NCI-H2196 treated with DMSO at 0.1 percent for 48 hours (cell line): ENCODE measurements around the gene KCNK1.
"Not testable (repeated sequence)": the region's sequence is repeated elsewhere in the genome, so short reads cannot be mapped to it uniquely, and the experiment has no call there.

Experiments used
- DNase-seq: peaks from one replicate; lab custom pipeline; 2025; ENCODE audit not compliant: unreplicated experiment; lab: John Stamatoyannopoulos, UW

KCNK1 gene

GRCh38 chr1:233664804-233665574, 51.1 kb downstream of the KCNK1 start:
- DNase-seq, result no peak

GRCh38 chr1:233665575-233666270, 51.8 kb downstream of the KCNK1 start:
- DNase-seq, result no peak

- no peak for DNase-seq
Observed at GRCh38 chr1:233667741-233668140, 53.8 kb downstream of the KCNK1 start.

- no peak for DNase-seq
Observed at GRCh38 chr1:233668146-233668724, 54.3 kb downstream of the KCNK1 start.

- no peak for DNase-seq
Observed at GRCh38 chr1:233668725-233669294, 54.9 kb downstream of the KCNK1 start.

GRCh38 chr1:233670363-233670762, 56.5 kb downstream of the KCNK1 start:
- DNase-seq, result not testable (repeated sequence)

- no peak for DNase-seq
Observed at GRCh38 chr1:233671286-233671685, 57.4 kb downstream of the KCNK1 start.

- no peak for DNase-seq
Observed at GRCh38 chr1:233672732-233673131, 58.8 kb downstream of the KCNK1 start.

- no peak for DNase-seq
Observed at GRCh38 chr1:233673261-233673946, 59.5 kb downstream of the KCNK1 start.

GRCh38 chr1:233673947-233674431, 60.1 kb downstream of the KCNK1 start:
- no peak for DNase-seq

GRCh38 chr1:233675446-233675845, 61.5 kb downstream of the KCNK1 start:
- DNase-seq, result no peak

GRCh38 chr1:233675893-233676292, 62.0 kb downstream of the KCNK1 start:
- no peak for DNase-seq

GRCh38 chr1:233677690-233678354, 63.9 kb downstream of the KCNK1 start:
- DNase-seq, result no peak

GRCh38 chr1:233679030-233679429, 65.1 kb downstream of the KCNK1 start:
- no peak for DNase-seq

GRCh38 chr1:233679591-233680373, 65.9 kb downstream of the KCNK1 start:
- no peak for DNase-seq

GRCh38 chr1:233681285-233681684, 67.4 kb downstream of the KCNK1 start:
- DNase-seq, result no peak

- DNase-seq, result not testable (repeated sequence)
Observed at GRCh38 chr1:233686653-233687052, 72.7 kb downstream of the KCNK1 start.

GRCh38 chr1:233689017-233689747, 75.3 kb downstream of the KCNK1 start:
- DNase-seq, result no peak

- DNase-seq, result no peak
Observed at GRCh38 chr1:233689748-233690254, 75.9 kb downstream of the KCNK1 start.
